ENCODE measurements around the gene FYN.

FYN gene

DNA sequence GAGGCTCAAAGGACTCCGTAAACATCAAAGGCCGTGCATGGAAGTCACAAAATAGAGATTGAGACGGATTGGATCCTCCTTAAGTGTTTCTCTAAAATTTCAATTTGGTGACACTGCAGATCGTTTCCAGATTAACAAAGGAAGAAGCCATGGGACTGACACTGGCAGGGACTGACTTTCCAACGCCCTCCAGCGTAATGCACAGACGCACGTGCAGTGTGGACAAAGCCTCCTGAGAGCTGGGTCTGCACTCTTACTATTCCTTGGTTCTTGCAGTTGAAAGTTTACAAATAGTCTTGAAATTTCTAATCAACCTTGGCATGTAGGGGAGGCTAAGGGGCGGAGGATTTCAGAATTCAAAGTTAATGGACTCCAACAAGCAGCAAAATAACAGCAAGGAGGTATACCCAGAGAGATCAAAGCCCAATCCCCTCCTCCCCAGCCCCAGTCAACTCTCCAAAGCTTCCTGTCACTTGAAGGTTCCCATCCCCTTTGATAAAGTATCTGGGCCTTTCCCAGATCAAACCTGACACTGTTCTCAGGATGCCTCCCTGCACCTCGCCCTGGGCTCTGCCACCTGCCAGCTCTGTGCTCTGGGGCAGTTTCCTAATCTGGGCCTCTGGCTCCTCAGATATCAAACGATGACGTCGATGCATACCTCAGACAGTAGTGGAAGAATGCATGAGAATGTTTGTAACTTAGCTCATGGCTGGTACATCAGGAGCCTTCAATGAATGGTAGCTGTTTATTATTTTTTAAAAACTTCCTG, 161.1 kb downstream of the FYN start:
- no peak for DNase-seq (ENCODE audit: low read depth in 1 of 2, low spot score in 1 of 2)

DNA sequence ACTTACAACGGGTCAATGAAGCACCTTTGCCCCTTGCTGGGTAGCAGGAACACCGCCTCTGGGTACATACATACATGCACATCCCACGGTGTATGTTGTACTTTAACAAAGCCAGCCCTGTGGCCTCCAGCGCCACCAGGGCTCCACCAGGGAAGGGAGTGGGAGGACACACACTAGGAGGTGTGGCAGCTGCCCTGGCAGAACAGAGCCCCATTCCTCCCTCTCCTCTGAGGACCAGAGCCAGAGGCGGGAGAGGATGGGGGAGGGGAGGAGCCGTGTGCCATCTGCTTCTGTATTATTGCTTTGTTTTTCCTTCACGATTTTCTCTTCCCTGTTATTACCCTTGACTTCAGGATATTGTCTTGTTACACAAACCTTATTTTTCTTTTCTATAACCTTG, 161.8 kb downstream of the FYN start:
- DNase-seq (ENCODE audit: low read depth in 1 of 2, low spot score in 1 of 2): no peak

DNA sequence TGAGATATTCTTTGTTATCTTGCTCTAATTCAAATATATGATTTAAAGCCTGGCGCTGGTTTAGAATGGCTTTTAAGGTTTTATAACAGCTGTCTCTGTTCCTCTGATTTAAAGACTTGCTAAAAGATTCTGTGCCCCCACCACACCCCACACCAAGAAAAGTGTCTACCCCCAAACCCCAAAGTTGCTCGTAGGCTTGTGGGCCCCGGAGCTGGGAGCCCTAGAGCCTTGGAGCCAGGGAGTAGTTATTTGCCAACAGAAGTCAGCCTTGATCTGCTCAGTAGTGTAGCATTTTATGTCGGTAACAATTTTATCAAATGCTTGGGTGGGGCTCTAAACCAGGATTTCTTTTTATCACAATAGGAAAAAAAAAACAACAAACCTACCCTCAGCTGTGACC, 162.3 kb downstream of the FYN start:
- DNase-seq (ENCODE audit: low read depth in 1 of 2, low spot score in 1 of 2): no peak

DNA sequence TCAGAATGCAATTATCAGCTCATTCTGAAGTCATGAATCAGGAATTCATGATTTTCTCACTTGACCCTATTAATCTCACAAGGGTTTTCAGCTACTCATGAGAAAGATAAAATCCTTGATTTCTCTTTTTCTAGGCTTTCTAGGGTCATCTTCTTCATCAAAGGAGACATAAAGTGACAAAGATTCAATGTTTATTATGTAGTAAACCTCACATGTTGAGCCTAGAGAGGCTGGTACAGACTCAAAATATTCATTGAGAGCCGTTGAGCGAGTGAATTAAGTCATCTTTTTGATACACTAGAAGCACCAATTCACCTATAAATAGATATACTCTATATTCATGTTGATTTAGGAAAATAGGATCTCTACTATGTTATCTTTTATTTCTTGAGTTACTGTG, 162.8 kb downstream of the FYN start:
- DNase-seq (ENCODE audit: low read depth in 1 of 2, low spot score in 1 of 2): no peak

DNA sequence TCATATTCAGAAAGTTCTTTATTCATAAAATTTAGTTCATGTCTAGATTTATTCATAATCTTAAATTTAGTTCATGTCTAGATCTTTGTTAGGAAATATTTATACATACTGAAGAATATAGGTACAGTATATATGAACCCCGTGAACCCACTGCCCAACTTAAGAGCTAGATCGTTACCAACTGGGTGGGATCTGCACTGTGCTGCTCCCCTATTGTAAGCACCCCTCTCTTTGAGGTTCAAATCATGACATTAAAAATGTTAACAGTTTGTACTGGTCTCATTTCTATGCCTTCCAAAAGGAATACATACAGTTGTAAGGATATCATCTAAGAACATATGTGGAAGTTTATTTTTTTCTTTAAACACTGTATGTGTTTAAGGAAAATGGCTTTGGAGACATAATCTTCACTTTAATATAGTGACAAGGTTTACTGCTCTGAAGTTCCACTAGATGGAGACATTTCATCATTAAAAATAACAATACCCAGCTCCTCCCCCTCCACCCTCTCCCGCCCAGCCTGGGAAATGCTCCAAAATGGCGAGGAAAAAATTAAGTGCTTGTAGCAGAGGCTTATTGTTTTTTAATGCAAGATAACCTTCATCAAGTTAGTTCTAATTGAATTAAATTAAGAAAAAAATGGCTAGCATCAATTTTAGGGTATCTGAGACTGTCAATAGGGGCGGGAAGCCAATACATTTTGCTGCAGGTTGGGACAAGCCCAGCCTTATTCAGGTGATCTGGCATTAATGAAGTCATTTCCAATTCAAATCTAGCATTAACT, 163.4 kb downstream of the FYN start:
- peak; percentile 18 to 23 for DNase-seq (ENCODE audit: low read depth in 1 of 2, low spot score in 1 of 2)

DNA sequence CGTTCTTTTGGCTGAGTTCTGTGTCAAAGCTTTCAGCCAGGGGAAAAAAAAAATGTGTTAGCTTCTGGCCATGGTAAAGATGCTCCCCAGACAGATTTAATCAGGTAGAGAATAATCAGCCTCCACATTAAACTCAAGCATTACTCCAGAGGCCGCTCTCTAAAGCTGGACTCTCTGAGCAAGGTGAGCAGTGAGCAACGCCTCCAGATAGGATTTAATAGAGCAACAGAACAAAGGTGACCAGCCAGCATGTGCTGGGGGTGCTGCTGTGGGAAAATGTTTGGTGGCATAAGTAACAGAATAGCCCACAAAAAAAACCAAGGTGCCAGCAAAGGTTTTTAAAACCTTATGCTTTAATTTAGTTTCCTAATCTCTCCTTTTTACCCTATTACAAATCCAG, 164.1 kb downstream of the FYN start:
- DNase-seq (ENCODE audit: low read depth in 1 of 2, low spot score in 1 of 2): no peak

DNA sequence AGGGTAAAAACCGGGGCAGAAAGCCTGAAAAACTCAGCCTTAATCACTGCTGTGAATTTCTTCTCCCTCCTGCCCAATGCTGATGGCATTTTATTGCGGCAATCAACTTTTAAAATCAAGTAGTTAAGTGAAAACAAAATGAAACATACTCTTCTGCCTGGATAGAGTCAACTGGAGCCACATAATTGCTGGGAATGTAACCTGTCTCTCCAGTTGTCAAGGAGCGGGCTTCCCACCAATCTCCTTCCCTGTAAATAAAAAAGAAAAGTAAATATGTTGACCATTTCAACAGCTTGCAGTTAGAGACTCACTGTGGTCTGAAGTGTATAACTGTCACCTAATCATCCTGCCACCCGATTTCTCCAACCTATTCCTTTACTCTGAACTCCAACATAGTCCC, 165.5 kb downstream of the FYN start:
- DNase-seq (ENCODE audit: low read depth in 1 of 2, low spot score in 1 of 2): no peak

DNA sequence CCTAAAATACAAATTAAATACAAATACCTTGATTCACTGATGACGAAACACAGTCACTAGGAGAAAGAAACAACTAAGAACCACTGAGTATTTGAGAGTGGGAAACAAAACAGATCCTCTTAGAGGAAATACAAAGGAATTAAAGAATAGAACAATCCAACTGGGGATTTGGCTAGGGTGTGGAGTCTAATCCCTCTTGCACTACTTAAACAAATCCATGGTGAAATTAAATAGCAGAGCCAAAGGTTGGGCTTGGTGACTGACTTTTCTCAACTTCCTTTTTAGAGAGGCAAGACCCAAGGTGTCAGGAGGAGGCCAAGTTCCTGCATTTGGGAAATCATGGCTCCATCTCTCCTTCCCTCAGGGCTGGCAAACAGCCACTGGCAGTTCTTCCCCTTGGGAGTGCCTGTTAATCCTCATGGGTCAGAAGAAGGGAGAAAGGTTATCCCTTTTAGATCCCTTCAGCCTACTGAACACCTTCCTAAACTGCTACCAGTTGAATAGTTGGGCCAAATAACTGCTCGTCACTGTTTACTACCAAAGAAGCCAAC, 166.3 kb downstream of the FYN start:
- no peak for DNase-seq (ENCODE audit: low read depth in 1 of 2, low spot score in 1 of 2)

DNA sequence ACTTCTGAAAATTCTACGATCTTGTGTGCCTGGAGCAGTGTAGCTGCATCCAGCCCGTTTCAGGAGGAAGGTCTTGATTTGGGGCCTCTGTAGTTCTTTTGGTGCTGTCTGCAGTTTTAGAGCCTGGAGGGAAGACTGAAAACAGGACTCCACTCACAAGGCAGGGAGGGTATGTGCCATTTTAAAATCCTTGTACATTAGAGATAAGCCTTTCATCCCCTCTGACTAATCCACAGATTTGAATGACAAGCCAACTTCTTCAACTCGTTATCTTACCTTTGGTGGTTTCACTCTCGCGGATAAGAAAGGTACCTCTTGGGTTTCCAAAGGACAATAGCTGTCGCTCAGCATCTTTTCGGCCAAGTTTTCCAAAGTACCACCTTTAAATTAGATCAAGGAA, 169.5 kb downstream of the FYN start:
- DNase-seq (ENCODE audit: low read depth in 1 of 2, low spot score in 1 of 2): no peak

DNA sequence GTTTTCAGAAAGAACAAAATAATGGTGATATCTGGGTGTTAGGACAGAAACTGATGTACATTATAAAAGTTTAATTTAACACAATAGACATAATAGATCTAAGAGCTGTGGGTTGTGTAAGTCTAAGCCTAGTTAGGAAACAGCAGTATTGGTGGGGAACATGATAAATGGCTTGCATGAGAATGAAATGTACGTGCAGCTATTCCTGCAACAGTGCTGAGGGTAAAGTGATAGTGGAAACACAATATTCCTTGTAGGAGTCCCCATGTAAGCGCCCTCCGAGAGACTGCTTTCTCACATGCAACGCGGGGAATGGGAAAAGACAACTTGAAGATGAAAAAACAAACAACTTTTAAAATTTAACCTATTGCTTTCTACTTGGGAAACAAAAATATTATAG, 171.0 kb downstream of the FYN start:
- DNase-seq (ENCODE audit: low read depth in 1 of 2, low spot score in 1 of 2): no peak

DNA sequence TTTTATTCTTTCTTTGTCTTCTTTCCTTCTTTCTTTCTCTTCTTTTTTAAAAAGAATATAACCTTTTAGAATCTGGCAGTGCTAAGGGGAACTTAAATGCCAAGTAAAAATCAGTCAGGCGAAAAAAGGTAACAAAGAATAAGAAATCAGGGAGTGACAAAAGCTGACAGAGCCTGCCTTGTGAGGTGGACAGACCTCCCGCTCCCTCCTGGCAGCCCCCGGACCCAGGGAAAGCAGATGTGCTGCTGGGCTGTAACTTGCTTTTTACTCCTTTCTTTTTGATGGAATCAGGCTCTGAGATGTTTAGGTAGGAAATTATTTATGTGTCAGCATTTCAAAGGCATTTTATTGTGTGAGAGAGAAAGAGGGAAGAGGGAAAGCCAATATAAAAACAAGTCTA, 172.1 kb downstream of the FYN start:
- no peak for DNase-seq (ENCODE audit: low read depth in 1 of 2, low spot score in 1 of 2)

DNA sequence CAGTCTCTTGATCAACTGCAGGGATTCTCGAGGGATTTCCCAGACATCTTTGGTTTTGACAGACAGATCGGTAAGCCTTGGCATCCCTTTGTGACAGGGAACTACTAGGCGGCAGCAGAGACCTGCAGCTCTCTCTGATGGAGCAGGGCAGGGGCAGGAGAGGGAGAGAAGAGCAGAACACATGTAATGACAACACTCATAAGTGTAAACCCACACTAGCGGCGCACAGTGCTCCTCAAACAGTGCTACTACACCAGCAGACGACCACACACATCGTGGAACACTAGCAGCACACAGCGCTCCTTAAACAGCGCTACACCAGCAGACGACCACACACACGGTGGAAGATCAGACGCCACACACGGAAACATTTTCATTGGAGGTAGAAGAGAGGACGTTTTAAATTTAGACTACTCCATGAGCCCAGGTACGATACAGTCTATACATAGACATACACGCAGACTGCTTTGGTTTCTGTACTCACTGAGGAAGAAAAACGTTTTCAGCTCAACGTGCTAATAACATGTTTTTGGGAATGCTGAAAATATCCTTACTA, 173.0 kb downstream of the FYN start:
- DNase-seq (ENCODE audit: low read depth in 1 of 2, low spot score in 1 of 2): no peak

DNA sequence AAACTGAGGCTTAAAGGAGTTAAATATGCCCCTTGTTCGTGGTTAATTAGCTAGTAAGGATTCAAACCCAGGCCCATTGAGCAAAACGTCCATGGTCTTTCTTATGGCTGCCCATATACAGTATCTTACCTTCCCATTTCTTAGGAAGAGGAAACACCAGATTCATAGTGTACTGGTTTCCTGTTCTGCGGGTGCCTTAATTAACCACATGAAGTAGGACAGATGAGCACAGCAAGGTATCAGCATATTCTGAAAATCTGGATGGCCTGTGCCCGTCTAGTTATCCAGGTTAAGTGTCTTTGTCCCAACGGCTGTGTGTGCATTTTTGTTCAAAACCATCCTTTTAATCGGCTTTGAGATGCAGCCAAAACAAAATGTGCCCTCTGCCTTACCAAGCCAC, 174.1 kb downstream of the FYN start:
- no peak for DNase-seq (ENCODE audit: low read depth in 1 of 2, low spot score in 1 of 2)

DNA sequence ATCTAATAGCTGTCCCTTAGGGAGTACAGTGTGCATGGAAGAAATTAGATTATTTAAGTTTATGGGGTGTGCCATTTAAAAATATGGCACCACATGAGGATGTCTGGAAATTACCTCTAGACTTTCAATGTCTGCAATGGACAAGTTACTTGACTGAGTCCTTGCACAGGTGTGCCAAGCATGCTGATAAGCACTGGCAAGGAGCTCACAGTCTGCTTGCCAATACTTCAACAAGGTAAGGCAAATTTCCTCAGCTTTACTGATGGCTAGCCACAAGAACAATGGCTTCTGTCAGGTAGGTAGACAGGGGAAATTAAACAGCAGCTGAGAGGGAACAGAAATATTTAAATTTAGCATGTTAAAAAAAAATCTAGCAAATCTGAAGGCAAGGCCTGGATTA, 176.4 kb downstream of the FYN start:
- no peak for DNase-seq (ENCODE audit: low read depth in 1 of 2, low spot score in 1 of 2)

DNA sequence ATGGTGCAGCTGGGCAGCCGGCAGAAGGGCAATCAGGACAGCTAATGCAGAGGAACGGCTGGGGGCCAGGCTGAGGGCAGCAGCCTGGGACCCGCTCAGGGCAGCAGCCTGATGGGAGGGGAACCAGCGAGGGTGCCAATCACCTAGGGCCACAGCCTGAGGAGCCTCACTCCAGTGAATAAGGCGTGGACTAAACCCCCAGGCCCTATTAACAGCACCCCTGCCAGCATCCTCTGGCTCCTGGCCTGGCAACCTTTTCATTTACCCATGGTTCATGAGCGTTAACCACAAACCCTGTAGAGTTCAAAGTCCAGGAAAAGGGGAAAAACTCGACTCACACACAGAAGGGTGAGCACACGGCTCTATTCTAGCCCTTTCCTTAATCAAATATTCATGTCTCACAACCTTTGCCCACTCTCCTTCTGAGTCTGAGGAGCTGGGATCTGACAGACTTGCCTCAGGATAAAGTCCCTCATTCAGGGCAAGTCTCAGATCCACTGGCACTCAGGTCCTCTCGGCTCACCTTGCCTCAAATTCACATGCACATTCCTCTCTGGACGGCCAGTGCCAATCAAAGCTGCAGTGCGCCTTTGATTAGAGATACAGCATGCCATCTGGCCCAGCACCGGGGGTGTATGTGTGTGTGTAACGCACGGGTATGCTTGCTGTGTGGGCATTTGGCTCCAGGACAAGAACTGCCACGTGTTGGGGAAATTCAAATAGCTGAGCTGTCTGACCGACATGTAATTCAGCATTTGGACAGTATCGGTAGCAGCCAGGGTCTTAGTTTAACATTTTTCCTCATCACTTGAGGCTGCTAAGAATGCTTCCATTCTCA, 180.7 kb downstream of the FYN start:
- no peak for DNase-seq (ENCODE audit: low read depth in 1 of 2, low spot score in 1 of 2)

DNA sequence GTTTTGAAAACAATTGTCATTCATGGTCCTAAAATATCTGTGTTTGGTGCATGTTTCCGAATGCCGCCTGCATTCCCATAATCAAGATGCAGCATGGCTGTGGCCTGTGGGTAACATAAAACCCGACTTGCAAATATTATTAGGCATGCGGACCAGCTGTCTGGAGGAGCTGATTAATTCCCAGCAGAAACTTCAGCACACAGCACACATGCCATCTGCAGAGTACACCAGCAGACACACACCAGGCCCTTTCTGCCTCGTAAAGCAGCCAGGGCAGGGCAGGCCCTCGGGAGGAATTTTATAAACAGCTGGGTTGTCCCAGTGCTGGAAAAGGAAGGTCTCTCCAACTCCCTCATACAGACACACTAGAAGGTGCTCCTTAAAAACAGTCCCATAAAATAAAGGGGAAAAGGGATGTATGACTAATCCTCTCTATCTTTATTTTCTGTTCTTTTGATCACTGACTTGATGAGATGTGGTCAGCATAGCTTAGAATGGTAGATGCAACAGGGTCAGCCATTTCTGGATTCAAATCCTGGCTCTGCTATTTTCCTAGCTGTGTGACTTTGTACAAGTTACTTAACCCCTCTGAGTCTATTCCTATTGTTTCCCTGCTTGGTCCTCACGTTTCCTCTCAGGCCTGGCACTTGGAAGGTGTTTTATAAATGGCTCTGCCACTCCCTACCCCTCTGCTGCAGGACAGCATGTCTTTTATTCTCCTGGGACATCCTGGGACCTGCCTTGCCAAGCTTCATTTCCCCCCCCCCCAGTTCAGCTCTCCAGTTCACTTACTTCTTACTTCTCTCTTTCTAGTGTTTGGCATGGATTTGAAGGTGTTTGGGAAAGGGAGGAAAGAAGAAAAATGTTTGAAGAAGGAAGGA, 181.7 kb downstream of the FYN start:
- no peak for DNase-seq (ENCODE audit: low read depth in 1 of 2, low spot score in 1 of 2)

DNA sequence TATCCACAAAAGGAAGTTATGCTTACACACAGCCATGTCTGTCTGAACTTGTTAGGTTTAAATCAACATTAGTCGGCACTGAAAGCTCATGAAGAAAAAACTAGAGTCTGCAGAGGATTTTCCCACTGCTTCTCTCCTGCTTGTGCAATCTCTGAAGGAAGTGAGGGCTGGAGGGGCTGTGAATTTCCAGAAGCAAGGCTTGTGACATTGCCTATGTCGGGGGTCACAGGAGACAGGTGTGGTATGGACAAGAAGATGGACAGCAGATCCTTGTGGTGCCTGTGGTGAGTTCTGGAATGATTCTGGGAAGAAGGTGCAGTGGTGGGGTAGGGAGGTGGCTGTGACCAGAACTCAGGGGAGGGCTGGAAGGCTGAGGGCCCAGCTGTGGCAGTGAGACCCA, 183.3 kb downstream of the FYN start:
- no peak for DNase-seq (ENCODE audit: low read depth in 1 of 2, low spot score in 1 of 2)

DNA sequence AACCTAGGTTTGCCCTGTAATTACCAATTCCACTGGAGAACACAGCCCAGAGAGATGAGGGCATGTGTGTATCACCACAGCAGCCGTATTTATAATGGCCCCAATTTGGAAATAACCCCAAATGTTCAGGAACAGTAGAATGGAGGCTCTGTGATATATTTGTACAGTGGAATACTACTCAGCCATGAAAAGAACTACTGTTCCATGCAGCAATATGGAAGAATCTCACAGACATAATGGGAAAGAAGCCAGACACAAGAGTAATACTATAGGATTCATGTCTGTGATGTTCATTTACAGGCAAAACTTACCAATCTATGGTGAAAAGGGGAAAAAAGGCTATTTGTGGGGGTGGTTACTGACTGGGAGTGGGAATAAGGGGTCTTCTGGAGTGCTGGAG, 183.8 kb downstream of the FYN start:
- no peak for DNase-seq (ENCODE audit: low read depth in 1 of 2, low spot score in 1 of 2)

DNA sequence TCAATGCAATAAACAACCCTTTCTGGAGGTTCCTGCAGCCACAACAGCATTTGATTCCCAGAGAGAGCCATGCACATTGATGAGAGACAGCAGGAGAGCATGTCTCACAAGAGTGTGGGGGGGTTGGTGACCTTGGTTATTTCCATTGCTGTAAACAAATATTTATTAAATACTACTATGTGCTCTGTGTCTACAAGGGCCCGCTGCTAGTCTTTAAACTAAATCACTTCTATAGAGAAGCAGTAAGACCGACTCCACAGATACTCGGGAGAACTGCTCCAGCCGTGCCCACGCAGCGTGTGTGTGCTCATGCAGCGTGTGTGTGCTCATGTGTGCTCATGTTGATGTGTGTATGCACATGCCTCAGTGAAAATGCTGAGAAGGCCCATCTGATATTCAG, 184.9 kb downstream of the FYN start:
- DNase-seq (ENCODE audit: low read depth in 1 of 2, low spot score in 1 of 2): no peak

DNA sequence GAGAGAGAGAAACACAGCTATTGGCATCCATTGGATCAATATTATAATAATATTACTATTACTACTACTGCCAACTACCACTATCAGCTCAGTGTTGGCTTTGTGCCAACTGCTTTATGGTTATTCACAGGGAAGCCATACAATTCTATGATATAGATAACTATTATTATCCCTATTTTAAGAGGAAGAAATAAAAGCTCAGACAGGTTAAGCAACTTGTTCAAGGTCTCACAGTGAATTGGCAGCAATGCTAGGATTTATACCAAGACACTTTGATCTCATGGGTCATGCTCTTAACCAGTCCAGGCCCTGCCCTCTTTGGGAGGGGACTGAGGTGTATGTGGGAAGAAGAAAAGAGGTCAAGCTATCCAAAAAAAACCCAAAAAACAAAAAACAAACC, 185.6 kb downstream of the FYN start:
- DNase-seq (ENCODE audit: low read depth in 1 of 2, low spot score in 1 of 2): no peak

DNA sequence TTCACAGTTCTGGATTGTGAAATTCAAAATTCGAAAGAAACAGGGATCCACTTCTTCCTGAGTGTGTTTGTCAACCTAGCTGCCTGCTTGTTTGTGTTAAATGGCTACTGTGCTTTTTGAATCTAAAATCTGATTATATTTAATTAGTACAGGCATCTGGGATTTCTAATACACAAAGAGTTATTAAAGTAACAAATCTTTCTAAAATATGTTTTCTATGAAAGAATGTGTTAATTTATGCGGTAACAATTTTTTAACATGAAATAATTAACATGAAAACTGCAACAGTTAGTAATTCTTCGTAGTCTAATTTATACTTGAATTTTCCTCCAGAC, 186.4 kb downstream of the FYN start:
- no peak for DNase-seq (ENCODE audit: low read depth in 1 of 2, low spot score in 1 of 2)
